SU-DHL-6 (cell line): ENCODE measurements around the gene SPRED2.

ENCODE experiments used
- H2AFZ ChIP-seq: fragments of 200-600 bp; sonication (generic); 2 replicates; pipeline ENCODE4 v1.6.1; 2014; ENCODE audit warnings: low read depth, mild to moderate bottlenecking, moderate library complexity, mixed read lengths, antibody characterized with exemption, low read length; ENCODE audit not compliant: severe bottlenecking
- H3F3A ChIP-seq: fragments of 200-600 bp; shearing (Covaris generic); 2 replicates; pipeline ENCODE4 v1.6.0; 2016; ENCODE audit warnings: antibody characterized with exemption, mild to moderate bottlenecking; ENCODE audit not compliant: insufficient read depth
- H3K27ac ChIP-seq: fragments of 200-600 bp; sonication (generic); 2 replicates; pipeline ENCODE4 v1.5.1; 2016; ENCODE audit warnings: low read depth, mild to moderate bottlenecking, low read length, moderate library complexity, mixed read lengths
- H3K27me3 ChIP-seq: fragments of 200-600 bp; sonication (generic), shearing (Covaris generic); 2 replicates; pipeline ENCODE4 v1.6.0; 2014; ENCODE audit warnings: mild to moderate bottlenecking, low read length
- H3K36me3 ChIP-seq: fragments of 200-600 bp; sonication (generic); 2 replicates; pipeline ENCODE4 v1.6.1; 2014; ENCODE audit warnings: mild to moderate bottlenecking, low read length, mixed read lengths
- H3K4me2 ChIP-seq: fragments of 300-600, 200-600 bp; shearing (Covaris generic), sonication (generic); 2 replicates; pipeline ENCODE4 v1.6.0; 2014; ENCODE audit warnings: low read length, low read depth, mild to moderate bottlenecking; ENCODE audit not compliant: poor library complexity, severe bottlenecking
- H3K4me3 ChIP-seq: fragments of 200-600 bp; sonication (generic); 2 replicates; pipeline ENCODE4 v1.5.1; 2014; ENCODE audit warnings: antibody characterized with exemption, low read length, mild to moderate bottlenecking, mixed read lengths; ENCODE audit not compliant: insufficient read depth, poor library complexity, severe bottlenecking
- H3K79me2 ChIP-seq: fragments of 200-600 bp; sonication (generic); 2 replicates; pipeline ENCODE4 v1.6.1; 2014; ENCODE audit warnings: mild to moderate bottlenecking, low read length, moderate library complexity; ENCODE audit not compliant: insufficient read depth
- H3K9ac ChIP-seq: fragments of 200-600 bp; sonication (generic); 2 replicates; pipeline ENCODE4 v1.7.0; 2014; ENCODE audit warnings: mild to moderate bottlenecking, low read length
- H3K9me2 ChIP-seq: fragments of 200-600 bp; sonication (generic); replicated peaks from 2 replicates; pipeline ENCODE4 v1.6.1; 2014; ENCODE audit warnings: low read length; ENCODE audit not compliant: insufficient read depth
- H3K9me3 ChIP-seq: fragments of 200-600 bp; sonication (generic); 2 replicates; pipeline ENCODE4 v1.6.1; 2014; ENCODE audit warnings: low read length, mixed read lengths; ENCODE audit not compliant: insufficient read depth
- H4K20me1 ChIP-seq: fragments of 200-600 bp; sonication (generic); 2 replicates; pipeline ENCODE4 v1.6.1; 2014; ENCODE audit warnings: low read depth, mild to moderate bottlenecking, antibody characterized with exemption, low read length, moderate library complexity, mixed read lengths
- EZH2phosphoT487 ChIP-seq: fragments of 200-600 bp; sonication (generic), shearing (Covaris generic); conservative IDR thresholded peaks from 2 replicates; pipeline ENCODE4 v1.6.1; 2018; ENCODE audit warnings: mild to moderate bottlenecking, antibody characterized with exemption, low read length, moderate library complexity, mixed read lengths
- TF ChIP-seq, protein P1 (sequence below): fragments of 200-600 bp; sonication (generic); IDR thresholded peaks from one replicate; pipeline ENCODE4 v1.5.1; 2017; ENCODE audit warnings: antibody characterized with exemption, mild to moderate bottlenecking, low read length, moderate library complexity; ENCODE audit not compliant: insufficient read depth, poor library complexity, severe bottlenecking

SPRED2 gene

DNA sequence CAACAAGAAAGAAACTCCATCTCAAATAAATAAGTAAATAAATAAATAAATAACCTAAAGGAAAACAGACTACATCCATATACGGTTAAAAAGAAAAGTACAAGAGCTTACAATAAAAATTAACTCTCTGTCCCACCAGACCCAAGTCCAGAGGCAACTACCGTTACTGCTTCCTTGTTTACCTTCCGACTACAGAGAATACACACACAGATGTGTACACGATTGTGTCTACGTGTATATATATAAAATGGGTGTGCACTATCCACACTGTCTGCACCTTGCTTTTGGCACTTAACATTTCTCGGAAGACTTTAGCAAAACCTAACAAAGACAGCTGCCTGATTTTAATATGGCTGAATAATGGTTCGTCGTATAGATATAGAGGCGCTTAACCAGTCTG is 134.9 kb downstream of the SPRED2 start:
- Histone ChIP-seq H2AFZ (no peak overlapping the region), H3K9me3 (no peaks in the 10 kb centered on the region), H3K79me2 (no peaks in the 10 kb centered on the region), H3F3A (peaks cover 39% of the 10 kb centered on the region), H3K27me3 (no peaks in the 10 kb centered on the region), H3K36me3 (no peaks in the 10 kb centered on the region), H3K4me3 (no peak overlapping the region), H3K9ac (no peak overlapping the region), H3K27ac (no peak overlapping the region), H4K20me1 (no peaks in the 10 kb centered on the region), H3K9me2 (no peaks in the 10 kb centered on the region), H3K4me2 (no peak overlapping the region)
- no peak for TF ChIP-seq EZH2phosphoT487
- TF ChIP-seq, protein P1, sequence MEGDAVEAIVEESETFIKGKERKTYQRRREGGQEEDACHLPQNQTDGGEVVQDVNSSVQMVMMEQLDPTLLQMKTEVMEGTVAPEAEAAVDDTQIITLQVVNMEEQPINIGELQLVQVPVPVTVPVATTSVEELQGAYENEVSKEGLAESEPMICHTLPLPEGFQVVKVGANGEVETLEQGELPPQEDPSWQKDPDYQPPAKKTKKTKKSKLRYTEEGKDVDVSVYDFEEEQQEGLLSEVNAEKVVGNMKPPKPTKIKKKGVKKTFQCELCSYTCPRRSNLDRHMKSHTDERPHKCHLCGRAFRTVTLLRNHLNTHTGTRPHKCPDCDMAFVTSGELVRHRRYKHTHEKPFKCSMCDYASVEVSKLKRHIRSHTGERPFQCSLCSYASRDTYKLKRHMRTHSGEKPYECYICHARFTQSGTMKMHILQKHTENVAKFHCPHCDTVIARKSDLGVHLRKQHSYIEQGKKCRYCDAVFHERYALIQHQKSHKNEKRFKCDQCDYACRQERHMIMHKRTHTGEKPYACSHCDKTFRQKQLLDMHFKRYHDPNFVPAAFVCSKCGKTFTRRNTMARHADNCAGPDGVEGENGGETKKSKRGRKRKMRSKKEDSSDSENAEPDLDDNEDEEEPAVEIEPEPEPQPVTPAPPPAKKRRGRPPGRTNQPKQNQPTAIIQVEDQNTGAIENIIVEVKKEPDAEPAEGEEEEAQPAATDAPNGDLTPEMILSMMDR = no peak

DNA sequence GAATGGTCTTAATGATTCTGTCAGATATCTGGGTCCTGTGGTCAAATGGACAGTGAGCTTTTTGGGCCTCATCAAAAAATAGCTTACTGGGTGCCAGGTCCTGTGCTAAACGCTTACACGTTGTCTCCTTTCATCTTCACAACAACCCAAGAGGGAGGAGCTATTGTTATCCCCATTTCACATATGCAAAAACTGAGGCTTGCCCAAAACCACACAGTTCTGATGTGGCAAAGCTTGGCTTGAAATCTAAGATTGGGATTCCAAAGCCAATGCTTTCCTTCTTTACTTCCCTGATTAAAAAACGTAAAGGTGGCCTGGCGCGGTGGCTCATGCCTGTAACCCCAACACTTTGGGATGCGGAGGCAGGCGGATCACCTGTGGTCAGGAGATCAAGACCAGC is 135.4 kb downstream of the SPRED2 start:
- Histone ChIP-seq H2AFZ (no peak overlapping the region), H3K4me3 (no peak overlapping the region), H3K27me3 (no peaks in the 10 kb centered on the region), H3K9me3 (no peaks in the 10 kb centered on the region), H3K79me2 (no peaks in the 10 kb centered on the region), H3K36me3 (no peaks in the 10 kb centered on the region), H3K9ac (no peak overlapping the region), H3K4me2 (peak overlapping the region; percentile 33), H3K27ac (no peak overlapping the region), H3K9me2 (no peaks in the 10 kb centered on the region), H4K20me1 (no peaks in the 10 kb centered on the region), H3F3A (peaks cover 33% of the 10 kb centered on the region)
- TF ChIP-seq, protein P1 = no peak
- no peak for TF ChIP-seq EZH2phosphoT487

DNA sequence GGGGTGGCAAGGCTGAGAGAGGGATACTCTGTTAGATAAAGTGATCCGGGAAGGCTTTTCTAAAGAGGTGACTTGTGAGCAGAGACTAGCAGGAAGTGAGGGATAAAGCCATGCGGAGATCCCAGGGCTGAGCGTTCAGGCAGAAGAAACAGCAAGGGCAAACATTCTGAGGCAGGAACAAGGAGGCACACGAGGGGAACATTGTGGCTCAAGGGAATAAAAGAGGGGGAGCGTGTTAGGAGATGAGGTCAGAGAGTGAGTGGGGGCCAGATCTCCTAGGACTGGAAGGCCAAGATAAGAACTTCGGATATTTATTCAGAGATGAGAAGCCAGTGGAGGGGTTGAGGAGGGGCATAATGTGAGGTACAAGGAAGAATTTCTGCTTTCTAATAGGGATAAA is 137.7 kb downstream of the SPRED2 start:
- TF ChIP-seq EZH2phosphoT487 = no peak
- TF ChIP-seq, protein P1 = no peak
- Histone ChIP-seq H3K36me3 (no peaks in the 10 kb centered on the region), H3K79me2 (no peaks in the 10 kb centered on the region), H3F3A (peaks cover 10% of the 10 kb centered on the region; the same call in 1 of the 2 replicates), H4K20me1 (no peaks in the 10 kb centered on the region), H3K9me2 (no peaks in the 10 kb centered on the region), H3K4me3 (no peak overlapping the region), H3K4me2 (no peak overlapping the region), H2AFZ (no peak overlapping the region), H3K9ac (no peak overlapping the region), H3K9me3 (no peaks in the 10 kb centered on the region), H3K27ac (no peak overlapping the region), H3K27me3 (no peaks in the 10 kb centered on the region)
